NCI-H1694 treated with DMSO at 0.1 percent for 48 hours (cell line): Measurements from ENCODE around the gene LPAR1.
A peak's percentile ranks its signal among the peaks of the same experiment; 100 is the strongest.

Experiments
- DNase-seq: peaks from one replicate; lab custom pipeline; 2025; lab: John Stamatoyannopoulos, UW

LPAR1 gene

GRCh38 chr9:111001526-111001925, 36.7 kb downstream of the LPAR1 start:
- no peak for DNase-seq

- DNase-seq, result no peak
Measured at GRCh38 chr9:111000202-111000601, 38.1 kb downstream of the LPAR1 start.

- DNase-seq, result no peak
Measured at GRCh38 chr9:110999379-110999778, 38.9 kb downstream of the LPAR1 start.

- DNase-seq, result no peak
Measured at GRCh38 chr9:110997847-110998246, 40.4 kb downstream of the LPAR1 start.

- DNase-seq, result no peak
Measured at GRCh38 chr9:110996436-110997220, 41.6 kb downstream of the LPAR1 start.

GRCh38 chr9:110995420-110996340, 42.6 kb downstream of the LPAR1 start:
- no peak for DNase-seq

- DNase-seq, result no peak
Measured at GRCh38 chr9:110994771-110995241, 43.5 kb downstream of the LPAR1 start.

GRCh38 chr9:110990481-110990880, 47.8 kb downstream of the LPAR1 start:
- DNase-seq, result no peak

- no peak for DNase-seq
Measured at GRCh38 chr9:110986529-110986928, 51.7 kb downstream of the LPAR1 start.

- no peak for DNase-seq
Measured at GRCh38 chr9:110984890-110985437, 53.3 kb downstream of the LPAR1 start.

GRCh38 chr9:110980261-110980660, 58.0 kb downstream of the LPAR1 start:
- DNase-seq, result no peak

- no peak for DNase-seq
Measured at GRCh38 chr9:110979636-110980035, 58.6 kb downstream of the LPAR1 start.

- DNase-seq, result no peak
Measured at GRCh38 chr9:110978516-110978915, 59.8 kb downstream of the LPAR1 start.

- DNase-seq, result no peak
Measured at GRCh38 chr9:110977259-110977709, 61.0 kb downstream of the LPAR1 start.

GRCh38 chr9:110975969-110976368, 62.3 kb downstream of the LPAR1 start:
- DNase-seq, result no peak

GRCh38 chr9:110975278-110975677, 63.0 kb downstream of the LPAR1 start:
- DNase-seq, result no peak

- no peak for DNase-seq
Measured at GRCh38 chr9:110971705-110972104, 66.6 kb downstream of the LPAR1 start.

GRCh38 chr9:110971234-110971633, 67.0 kb downstream of the LPAR1 start:
- DNase-seq, result no peak

GRCh38 chr9:110969971-110970386, 68.3 kb downstream of the LPAR1 start:
- no peak for DNase-seq

- peak; percentile 0 for DNase-seq
Measured at GRCh38 chr9:110968096-110968495, 70.2 kb downstream of the LPAR1 start.

GRCh38 chr9:110967196-110967595, 71.1 kb downstream of the LPAR1 start:
- no peak for DNase-seq

GRCh38 chr9:110960288-110960687, 78.0 kb downstream of the LPAR1 start:
- no peak for DNase-seq
